Esophagus muscularis mucosa (tissue), 4 donors: ENCODE results near the gene JTB. TPM values are rescaled to one million over a fixed set of nuclear protein-coding genes. Genes with fewer than 3 reads are reported as not detected.
"Not testable (repeated sequence)": the region's sequence is repeated elsewhere in the genome, so short reads cannot be mapped to it uniquely, and the experiment has no call there.

Experiments used
- DNase-seq: peaks from one replicate; pipeline ENCODE4 v3.0.0-alpha.2; 2017; ENCODE audit errors: extremely low spot score
- H3K27ac ChIP-seq, 4 donors: fragments of 200-600 bp; sonication (generic); replicated peaks in 1 of 4; 1 replicate in 3 of 4; 2 replicates in 1 of 4; pipeline ENCODE4 v1.5.1; 2016 to 2019; ENCODE audit warnings: mild to moderate bottlenecking in 1 of 4
- H3K27me3 ChIP-seq, 4 donors: fragments of 200-600 bp; sonication (generic); one replicate each; pipeline versions ENCODE4 v1.5.1 to v1.6.0; 2016 to 2019
- H3K36me3 ChIP-seq, 4 donors: fragments of 200-600 bp; sonication (generic); one replicate each; pipeline ENCODE4 v1.5.1; 2016 to 2019
- H3K4me1 ChIP-seq, 4 donors: fragments of 200-600 bp; sonication (generic); one replicate each; pipeline ENCODE4 v1.5.1; 2016 to 2019
- H3K4me3 ChIP-seq, 4 donors: fragments of 200-600 bp; sonication (generic); 1 replicate in 2 of 4; 2 replicates in 2 of 4; pipeline ENCODE4 v1.5.1; 2016 to 2019; ENCODE audit warnings: mild to moderate bottlenecking in 4 of 4, moderate library complexity in 1 of 4
- H3K9me3 ChIP-seq, 4 donors: fragments of 200-600 bp; sonication (generic); 1 replicate in 3 of 4; 2 replicates in 1 of 4; pipeline ENCODE4 v1.5.1; 2016 to 2019
- EP300 ChIP-seq: sonication (generic); formaldehyde crosslinking; IDR thresholded peaks from one replicate; pipeline ENCODE4 v1.6.1; 2017; ENCODE audit warnings: antibody characterized with exemption
- POLR2A ChIP-seq: fragments of 450-650 bp; IDR thresholded peaks from one replicate; pipeline ENCODE4 v1.6.1; 2017; ENCODE audit warnings: antibody characterized with exemption, moderate library complexity, mild to moderate bottlenecking, low read depth
- POLR2AphosphoS5 ChIP-seq, 2 donors: sonication (generic); formaldehyde crosslinking; IDR thresholded peaks; one replicate each; pipeline ENCODE4 v1.6.1; 2017; ENCODE audit warnings: antibody characterized with exemption in 2 of 2
- WGBS: methylation state at CpG from one replicate; pipeline ENCODE4 v1.1.5; 2018; 5-methylcytosine and 5-hydroxymethylcytosine counted together
- intact Hi-C: fragments of 100-400 bp; cut with DNase I; formaldehyde crosslinking; loops from one replicate; pipeline ENCODE4 v1.15.1; 2023
- total RNA-seq, 4 donors: library from RNA; depleted of rRNA; stranded (reverse); fragments of >200 nt; gene quantifications; one replicate each; pipeline versions ENCODE4 v1.1.0 to v1.2.1, GENCODE V29; 2016
- TF ChIP-seq, protein P1 (sequence below), 3 experiments: fragments of 200-600 bp in 2 of 3; fragments of 450-650 bp in 1 of 3; sonication (generic) in 2 of 3; IDR thresholded peaks; one replicate each; pipeline ENCODE4 v1.5.1; 2017 to 2019; ENCODE audit warnings: antibody characterized with exemption in 3 of 3, mild to moderate bottlenecking in 2 of 3, moderate library complexity in 1 of 3

JTB gene
- total RNA-seq = 100 to 1,000 TPM; 175 to 238 (median 216) TPM

DNA sequence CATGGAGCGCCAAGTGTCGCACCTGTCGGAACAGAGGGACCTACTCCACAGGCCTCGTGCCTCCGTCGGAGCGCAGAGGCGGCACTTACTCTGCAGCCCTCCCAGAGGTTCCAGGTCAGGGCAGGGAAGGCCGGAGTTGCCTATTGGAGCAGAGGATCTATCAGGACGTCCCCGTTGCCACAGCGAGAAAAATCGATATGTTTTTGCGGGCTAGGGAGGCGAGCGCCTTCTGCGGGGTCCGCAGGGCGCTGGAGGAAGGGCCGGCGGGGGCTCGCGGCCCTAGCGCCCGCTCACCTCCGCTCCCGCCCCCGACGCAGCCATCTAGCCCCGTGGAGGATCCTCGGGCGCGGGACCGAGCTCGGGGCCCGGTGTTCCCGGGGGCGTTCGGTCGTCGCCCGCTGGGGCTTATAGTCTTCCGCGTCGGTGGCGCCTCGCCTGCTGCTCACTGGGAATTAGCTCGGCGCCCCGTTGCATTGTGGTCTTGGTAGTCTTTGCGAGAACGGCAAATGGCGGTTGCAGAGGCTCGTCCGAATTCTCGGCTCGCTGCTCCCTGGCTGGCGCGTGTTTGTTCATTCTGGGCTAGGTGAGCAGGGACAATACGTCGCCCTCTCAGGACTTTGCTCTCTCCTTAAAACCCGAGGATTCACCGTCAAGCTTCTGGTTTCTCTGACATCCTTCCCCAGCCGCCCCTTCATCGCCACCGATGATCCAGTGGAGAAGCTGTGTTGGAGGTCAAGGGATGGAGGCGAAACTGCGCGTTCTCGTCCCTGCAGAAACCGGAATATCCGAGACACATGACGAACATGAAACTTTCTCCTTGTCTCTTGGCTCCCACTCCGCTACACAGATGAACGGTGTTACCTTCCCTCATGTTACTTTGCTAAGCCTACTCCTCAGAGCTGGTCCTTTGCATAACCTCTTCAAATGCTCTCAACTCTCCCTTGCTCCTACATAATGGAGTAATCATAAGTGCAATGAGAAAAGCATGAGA lies at the start of gene JTB:
Gene JTB, minus strand, starts transcription at position 425 of the 991 bp plus-strand sequence. Its CDS starts 422 bp downstream, at position 3.
- H3K9me3 ChIP-seq = no peaks in the 10 kb centered on the region
- H3K27ac ChIP-seq = peak within 1 kb of the TSS; percentile 93 to 95 (median 94)
- peak within 1 kb of the TSS; percentile 72 to 100 (median 94) for H3K4me3 ChIP-seq
- TF ChIP-seq POLR2AphosphoS5 (IDR thresholded peaks at IDR 0.05) = peak; percentile 84 to 95
- TF ChIP-seq, protein P1, sequence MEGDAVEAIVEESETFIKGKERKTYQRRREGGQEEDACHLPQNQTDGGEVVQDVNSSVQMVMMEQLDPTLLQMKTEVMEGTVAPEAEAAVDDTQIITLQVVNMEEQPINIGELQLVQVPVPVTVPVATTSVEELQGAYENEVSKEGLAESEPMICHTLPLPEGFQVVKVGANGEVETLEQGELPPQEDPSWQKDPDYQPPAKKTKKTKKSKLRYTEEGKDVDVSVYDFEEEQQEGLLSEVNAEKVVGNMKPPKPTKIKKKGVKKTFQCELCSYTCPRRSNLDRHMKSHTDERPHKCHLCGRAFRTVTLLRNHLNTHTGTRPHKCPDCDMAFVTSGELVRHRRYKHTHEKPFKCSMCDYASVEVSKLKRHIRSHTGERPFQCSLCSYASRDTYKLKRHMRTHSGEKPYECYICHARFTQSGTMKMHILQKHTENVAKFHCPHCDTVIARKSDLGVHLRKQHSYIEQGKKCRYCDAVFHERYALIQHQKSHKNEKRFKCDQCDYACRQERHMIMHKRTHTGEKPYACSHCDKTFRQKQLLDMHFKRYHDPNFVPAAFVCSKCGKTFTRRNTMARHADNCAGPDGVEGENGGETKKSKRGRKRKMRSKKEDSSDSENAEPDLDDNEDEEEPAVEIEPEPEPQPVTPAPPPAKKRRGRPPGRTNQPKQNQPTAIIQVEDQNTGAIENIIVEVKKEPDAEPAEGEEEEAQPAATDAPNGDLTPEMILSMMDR (IDR thresholded peaks at IDR 0.05) = peak in 1 of 3 experiments; percentile 14
- TF ChIP-seq POLR2A = peak; percentile 84
- no peak for TF ChIP-seq EP300
- H3K27me3 ChIP-seq = no peaks in the 10 kb centered on the region
- peak; percentile 98 for DNase-seq
- 0% methylated on average over 10 of the region's 75 CpGs for WGBS
- H3K4me1 ChIP-seq = peaks cover 19 to 34% (median 25%) of the 10 kb centered on the region in 4 donors
- intact Hi-C loops = loop anchor here (5.0 kb wide), 1 partner anchor 55 kb away; the partner anchor contains the start of gene GATAD2B
- peaks cover 20 to 60% (median 45%) of the 10 kb centered on the region in 4 donors for H3K36me3 ChIP-seq

DNA sequence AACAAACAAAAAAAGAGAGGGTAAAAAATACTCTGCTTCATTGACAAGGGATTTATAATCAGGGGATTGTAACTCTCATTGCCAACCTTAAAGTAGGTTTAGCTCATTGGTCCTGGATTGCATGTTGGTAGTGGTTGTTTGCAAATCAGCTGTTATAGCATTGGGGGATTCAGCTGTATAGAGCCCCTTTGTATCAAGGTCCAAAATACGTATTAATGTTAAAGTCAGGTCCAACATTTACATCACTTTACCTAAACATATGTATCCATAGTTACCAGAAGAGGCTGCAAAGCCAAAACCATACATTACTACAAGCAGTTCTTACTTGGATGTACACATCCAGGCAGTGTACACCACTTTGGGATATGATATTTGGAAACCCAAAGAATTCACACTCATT lies 42.5 kb upstream of the JTB start:
- TF ChIP-seq, protein P1 (IDR thresholded peaks at IDR 0.05) = no peak
- no peak for TF ChIP-seq POLR2A
- no peak for TF ChIP-seq EP300
- no peak for TF ChIP-seq POLR2AphosphoS5 (IDR thresholded peaks at IDR 0.05)
- Histone ChIP-seq H3K27me3 (no peaks in the 10 kb centered on the region), H3K4me3 (no peak overlapping the region), H3K4me1 (no peaks in the 10 kb centered on the region), H3K9me3 (no peaks in the 10 kb centered on the region), H3K27ac (no peak overlapping the region), H3K36me3 (no peaks in the 10 kb centered on the region)
- intact Hi-C loops = no loop called here
- no peak for DNase-seq
- WGBS = 86% methylated on average over 1 of the region's 1 CpG

DNA sequence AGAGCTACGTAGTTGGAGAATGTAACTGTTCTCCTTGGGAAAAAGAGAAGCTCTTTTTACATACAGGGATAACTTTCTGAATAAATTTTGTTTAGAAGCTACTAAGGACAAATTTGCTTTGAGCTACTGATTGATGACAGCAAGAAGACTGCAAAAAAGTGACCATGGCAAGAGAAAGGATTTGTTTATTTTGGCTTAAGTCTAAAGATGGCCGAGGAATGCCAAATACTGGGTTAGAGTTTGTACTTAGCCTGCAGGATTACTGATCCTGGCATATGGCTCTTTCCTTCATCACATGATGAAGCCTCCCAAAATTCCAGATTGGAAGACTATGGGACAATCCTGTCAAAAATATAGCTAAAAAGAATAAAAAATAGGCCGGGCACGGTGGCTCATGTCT lies 41.8 kb upstream of the JTB start:
- H3K36me3 ChIP-seq = no peaks in the 10 kb centered on the region

GRCh38 chr1:154014154-154014907 lies 36.9 kb upstream of the JTB start:
- TF ChIP-seq EP300 (no peak), POLR2A (no peak), POLR2AphosphoS5 (IDR thresholded peaks at IDR 0.05) (no peak)
- TF ChIP-seq, protein P1 (IDR thresholded peaks at IDR 0.05) = no peak
- intact Hi-C loops = no loop called here
- DNase-seq = no peak
- H3K27me3 ChIP-seq = no peaks in the 10 kb centered on the region
- H3K4me1 ChIP-seq = no peaks in the 10 kb centered on the region
- no peak overlapping the region for H3K27ac ChIP-seq
- WGBS = 83% methylated on average over 3 of the region's 3 CpGs
- no peak overlapping the region for H3K4me3 ChIP-seq
- no peaks in the 10 kb centered on the region for H3K36me3 ChIP-seq
- H3K9me3 ChIP-seq = no peaks in the 10 kb centered on the region

More for the DNA sequence above, 41.8 kb upstream of the JTB start:
- no peaks in the 10 kb centered on the region for H3K27me3 ChIP-seq
- no peak overlapping the region for H3K27ac ChIP-seq
- no peaks in the 10 kb centered on the region for H3K4me1 ChIP-seq
- no peak overlapping the region for H3K4me3 ChIP-seq
- TF ChIP-seq POLR2A = no peak
- TF ChIP-seq EP300 = no peak
- TF ChIP-seq POLR2AphosphoS5 (IDR thresholded peaks at IDR 0.05) = no peak
- intact Hi-C loops = no loop called here
- DNase-seq = no peak
- H3K9me3 ChIP-seq = no peaks in the 10 kb centered on the region
- WGBS = 74% methylated on average over 4 of the region's 4 CpGs

GRCh38 chr1:154012543-154012942 lies 35.1 kb upstream of the JTB start:
- DNase-seq, H3K36me3 ChIP-seq, H3K4me1 ChIP-seq, H3K27me3 ChIP-seq, H3K9me3 ChIP-seq, intact Hi-C loops, H3K27ac ChIP-seq, H3K4me3 ChIP-seq: not testable (repeated sequence)
- 90% methylated on average over 14 of the region's 14 CpGs for WGBS
